HL-60 (cell line): Measurements from ENCODE around the gene BICDL2.

ENCODE experiments used
- DNase-seq, 2 experiments: peaks; one replicate each; pipeline ENCODE4 v3.0.0-alpha.2; 2010 to 2020; ENCODE audit warnings: low read depth in 1 of 2, low spot score in 1 of 2
- H3K27ac ChIP-seq: fragments of 250-450 bp; sonication (Bioruptor Pico); replicated peaks from 2 replicates; pipeline ENCODE4 v1.5.1; 2020; ENCODE audit warnings: mild to moderate bottlenecking, moderate library complexity
- H3K27me3 ChIP-seq: fragments of 250-450 bp; sonication (Bioruptor Pico); 2 replicates; pipeline ENCODE4 v1.5.1; 2021; ENCODE audit warnings: mild to moderate bottlenecking, moderate library complexity; ENCODE audit not compliant: insufficient read depth, poor library complexity, severe bottlenecking
- H3K4me3 ChIP-seq: replicated peaks from 2 replicates; pipeline ENCODE4 v1.5.1; 2011; ENCODE audit warnings: mild to moderate bottlenecking, control low read depth, low read length; ENCODE audit not compliant: insufficient read depth
- GABPA ChIP-seq: IDR thresholded peaks from 2 replicates; pipeline ENCODE4 v1.6.1; 2012; ENCODE audit warnings: low read depth
- POLR2AphosphoS5 ChIP-seq: IDR thresholded peaks from 2 replicates; pipeline ENCODE4 v1.6.1; 2012; ENCODE audit warnings: low read depth
- SPI1 ChIP-seq: IDR thresholded peaks from 2 replicates; pipeline ENCODE4 v1.6.1; 2012; ENCODE audit warnings: low read depth, mild to moderate bottlenecking, borderline replicate concordance
- TF ChIP-seq, protein P1 (sequence below): IDR thresholded peaks from one replicate; pipeline ENCODE4 v1.5.1; 2011; ENCODE audit warnings: low read length, control low read depth, inconsistent platforms; ENCODE audit not compliant: insufficient read depth
- TF ChIP-seq, protein P2 (sequence below): IDR thresholded peaks from 2 replicates; pipeline ENCODE4 v1.6.1; 2012; ENCODE audit warnings: low read depth; ENCODE audit not compliant: insufficient replicate concordance

Gene BICDL2

DNA sequence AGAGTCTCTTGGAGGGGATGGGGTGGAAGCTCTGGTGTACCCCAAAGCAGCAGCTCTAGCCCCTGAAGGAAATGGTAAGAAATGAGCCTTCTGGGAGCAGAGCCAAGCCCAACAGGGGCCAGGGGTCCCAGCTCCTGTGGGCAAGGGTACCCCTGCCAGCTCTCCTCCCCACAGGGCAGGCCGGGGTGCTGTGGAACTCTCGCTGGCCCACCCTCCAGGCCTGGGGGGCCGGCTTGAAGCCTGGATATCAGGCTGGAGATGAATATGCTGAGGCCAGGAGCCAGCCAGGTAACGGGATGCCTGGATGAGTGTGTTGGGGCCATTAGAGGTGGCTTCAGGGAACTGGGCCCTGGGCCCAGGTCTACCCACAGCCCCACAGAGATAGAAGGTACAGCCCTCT lies 36.2 kb downstream of the BICDL2 start:
- no peak for DNase-seq
- TF ChIP-seq, protein P1, sequence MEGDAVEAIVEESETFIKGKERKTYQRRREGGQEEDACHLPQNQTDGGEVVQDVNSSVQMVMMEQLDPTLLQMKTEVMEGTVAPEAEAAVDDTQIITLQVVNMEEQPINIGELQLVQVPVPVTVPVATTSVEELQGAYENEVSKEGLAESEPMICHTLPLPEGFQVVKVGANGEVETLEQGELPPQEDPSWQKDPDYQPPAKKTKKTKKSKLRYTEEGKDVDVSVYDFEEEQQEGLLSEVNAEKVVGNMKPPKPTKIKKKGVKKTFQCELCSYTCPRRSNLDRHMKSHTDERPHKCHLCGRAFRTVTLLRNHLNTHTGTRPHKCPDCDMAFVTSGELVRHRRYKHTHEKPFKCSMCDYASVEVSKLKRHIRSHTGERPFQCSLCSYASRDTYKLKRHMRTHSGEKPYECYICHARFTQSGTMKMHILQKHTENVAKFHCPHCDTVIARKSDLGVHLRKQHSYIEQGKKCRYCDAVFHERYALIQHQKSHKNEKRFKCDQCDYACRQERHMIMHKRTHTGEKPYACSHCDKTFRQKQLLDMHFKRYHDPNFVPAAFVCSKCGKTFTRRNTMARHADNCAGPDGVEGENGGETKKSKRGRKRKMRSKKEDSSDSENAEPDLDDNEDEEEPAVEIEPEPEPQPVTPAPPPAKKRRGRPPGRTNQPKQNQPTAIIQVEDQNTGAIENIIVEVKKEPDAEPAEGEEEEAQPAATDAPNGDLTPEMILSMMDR: no peak
- no peak for TF ChIP-seq GABPA
- TF ChIP-seq SPI1: no peak
- TF ChIP-seq, protein P2, sequence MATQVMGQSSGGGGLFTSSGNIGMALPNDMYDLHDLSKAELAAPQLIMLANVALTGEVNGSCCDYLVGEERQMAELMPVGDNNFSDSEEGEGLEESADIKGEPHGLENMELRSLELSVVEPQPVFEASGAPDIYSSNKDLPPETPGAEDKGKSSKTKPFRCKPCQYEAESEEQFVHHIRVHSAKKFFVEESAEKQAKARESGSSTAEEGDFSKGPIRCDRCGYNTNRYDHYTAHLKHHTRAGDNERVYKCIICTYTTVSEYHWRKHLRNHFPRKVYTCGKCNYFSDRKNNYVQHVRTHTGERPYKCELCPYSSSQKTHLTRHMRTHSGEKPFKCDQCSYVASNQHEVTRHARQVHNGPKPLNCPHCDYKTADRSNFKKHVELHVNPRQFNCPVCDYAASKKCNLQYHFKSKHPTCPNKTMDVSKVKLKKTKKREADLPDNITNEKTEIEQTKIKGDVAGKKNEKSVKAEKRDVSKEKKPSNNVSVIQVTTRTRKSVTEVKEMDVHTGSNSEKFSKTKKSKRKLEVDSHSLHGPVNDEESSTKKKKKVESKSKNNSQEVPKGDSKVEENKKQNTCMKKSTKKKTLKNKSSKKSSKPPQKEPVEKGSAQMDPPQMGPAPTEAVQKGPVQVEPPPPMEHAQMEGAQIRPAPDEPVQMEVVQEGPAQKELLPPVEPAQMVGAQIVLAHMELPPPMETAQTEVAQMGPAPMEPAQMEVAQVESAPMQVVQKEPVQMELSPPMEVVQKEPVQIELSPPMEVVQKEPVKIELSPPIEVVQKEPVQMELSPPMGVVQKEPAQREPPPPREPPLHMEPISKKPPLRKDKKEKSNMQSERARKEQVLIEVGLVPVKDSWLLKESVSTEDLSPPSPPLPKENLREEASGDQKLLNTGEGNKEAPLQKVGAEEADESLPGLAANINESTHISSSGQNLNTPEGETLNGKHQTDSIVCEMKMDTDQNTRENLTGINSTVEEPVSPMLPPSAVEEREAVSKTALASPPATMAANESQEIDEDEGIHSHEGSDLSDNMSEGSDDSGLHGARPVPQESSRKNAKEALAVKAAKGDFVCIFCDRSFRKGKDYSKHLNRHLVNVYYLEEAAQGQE: no peak
- TF ChIP-seq POLR2AphosphoS5: no peak
- Histone ChIP-seq H3K4me3 (no peak overlapping the region), H3K27me3 (no peaks in the 10 kb centered on the region), H3K27ac (no peak overlapping the region)

DNA sequence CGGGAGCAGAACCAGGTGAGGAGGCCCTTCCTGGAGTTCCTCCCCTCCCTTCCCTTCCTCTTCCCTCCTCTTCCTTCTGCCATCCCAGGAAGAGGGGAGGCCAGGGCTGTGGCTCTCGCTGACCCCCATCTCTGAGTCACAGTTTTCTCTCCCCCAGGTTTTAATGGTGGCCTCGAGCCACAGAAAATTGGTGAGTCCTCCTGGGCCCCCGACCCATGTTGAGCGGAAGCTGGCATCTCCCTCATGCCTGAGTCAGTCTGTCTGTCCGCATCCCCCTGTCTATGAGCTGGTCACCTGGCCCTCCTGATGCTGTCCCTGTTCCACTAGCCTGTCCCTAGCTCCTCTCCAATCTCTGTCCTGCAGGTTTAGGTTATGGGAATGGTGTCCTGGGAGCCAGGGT lies 36.8 kb downstream of the BICDL2 start:
- Histone ChIP-seq H3K27me3 (no peaks in the 10 kb centered on the region), H3K4me3 (no peak overlapping the region), H3K27ac (no peak overlapping the region)
- TF ChIP-seq, protein P1: no peak
- TF ChIP-seq GABPA: no peak
- TF ChIP-seq POLR2AphosphoS5: no peak
- TF ChIP-seq, protein P2: no peak
- no peak for TF ChIP-seq SPI1
- DNase-seq: no peak

DNA sequence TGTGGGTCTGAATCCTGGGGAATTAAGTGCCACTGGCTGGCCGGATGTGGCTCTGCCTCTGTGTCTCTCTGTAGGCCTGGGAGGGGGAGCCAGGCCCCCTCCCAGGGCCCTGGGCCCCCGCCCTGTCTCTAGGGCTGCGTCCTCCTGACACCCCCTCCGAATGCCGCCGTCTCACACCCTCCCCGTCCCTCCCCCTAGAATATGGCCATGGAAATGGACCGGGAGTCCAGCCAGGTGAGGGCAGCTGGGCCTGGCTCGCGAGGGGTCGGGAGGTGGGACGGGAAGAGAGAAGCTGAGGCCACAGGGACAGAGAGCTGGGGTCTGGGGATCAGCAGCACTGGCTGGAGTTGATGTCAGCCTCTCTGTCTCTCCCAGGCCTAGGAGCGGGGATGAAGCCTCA lies 40.4 kb downstream of the BICDL2 start:
- no peak for DNase-seq
- no peak overlapping the region for H3K4me3 ChIP-seq
- H3K27ac ChIP-seq: no peak overlapping the region
- H3K27me3 ChIP-seq: no peaks in the 10 kb centered on the region
- TF ChIP-seq GABPA (no peak), SPI1 (no peak), POLR2AphosphoS5 (no peak)
- TF ChIP-seq, protein P2: no peak
- TF ChIP-seq, protein P1: no peak
